Measurements from ENCODE around the gene LMO1.

The LMO1 gene

DNA sequence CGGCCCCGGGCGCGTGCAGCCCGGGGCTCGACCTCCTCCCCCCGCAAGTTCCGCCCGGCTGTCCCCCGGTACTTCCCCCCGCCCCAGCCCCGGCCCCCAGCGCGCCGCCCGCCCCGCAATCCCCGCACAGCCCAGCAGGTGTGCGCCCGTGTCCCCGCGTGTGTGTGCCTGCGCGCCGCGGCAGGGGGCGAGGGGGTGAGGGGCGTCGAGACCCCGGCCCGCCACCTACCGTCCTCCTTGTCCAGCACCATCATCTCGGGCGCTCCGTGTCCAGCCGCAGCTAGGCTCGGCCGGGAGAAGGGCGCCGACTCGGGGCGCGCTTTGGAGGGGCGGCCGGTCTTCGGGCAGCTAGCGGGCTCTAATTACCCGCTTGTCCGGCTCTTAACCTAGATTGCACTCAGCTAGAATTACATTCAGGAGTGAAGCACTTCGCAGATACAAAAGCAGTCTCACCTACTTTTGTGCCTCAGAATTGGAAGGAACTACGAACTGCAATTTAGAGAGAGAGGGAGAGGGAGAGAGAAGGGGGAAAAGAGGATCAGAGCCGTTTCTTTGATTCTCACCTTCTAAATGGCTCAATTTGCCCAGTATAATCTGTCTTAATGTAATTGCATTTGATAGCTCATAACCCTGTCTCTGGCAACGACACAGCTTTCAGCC, 439 bp downstream of the LMO1 start:
- DNase-seq (ENCODE audit: low spot score): no peak

DNA sequence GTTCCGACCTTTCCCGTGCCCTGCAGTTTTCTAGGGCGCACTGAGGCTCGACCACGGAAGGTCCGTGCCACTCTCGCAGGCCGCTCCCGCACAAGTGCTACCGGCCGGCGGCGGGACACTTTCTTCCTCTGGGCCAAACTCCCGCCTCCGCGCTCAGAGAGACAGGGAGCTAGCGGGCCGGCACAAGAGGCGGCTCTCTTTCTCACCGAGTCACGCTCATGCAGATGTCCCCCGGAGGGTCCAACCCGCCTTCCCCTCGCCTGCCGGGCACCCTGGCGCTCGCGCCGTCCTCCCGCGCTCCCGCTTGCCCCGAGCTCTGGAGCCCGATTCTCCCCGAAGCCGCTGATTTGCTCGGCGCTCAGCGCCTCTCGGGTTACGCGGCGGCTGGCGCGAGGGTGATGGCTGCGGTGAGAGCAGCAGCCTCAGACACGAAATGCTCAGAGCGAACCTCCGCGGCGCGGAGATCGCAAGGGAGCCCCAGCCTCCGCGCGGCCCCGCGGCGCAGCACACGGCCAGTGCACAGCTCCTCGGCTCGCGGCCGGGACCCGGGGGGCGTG, 1.0 kb downstream of the LMO1 start:
- no peak for DNase-seq (ENCODE audit: low spot score)

DNA sequence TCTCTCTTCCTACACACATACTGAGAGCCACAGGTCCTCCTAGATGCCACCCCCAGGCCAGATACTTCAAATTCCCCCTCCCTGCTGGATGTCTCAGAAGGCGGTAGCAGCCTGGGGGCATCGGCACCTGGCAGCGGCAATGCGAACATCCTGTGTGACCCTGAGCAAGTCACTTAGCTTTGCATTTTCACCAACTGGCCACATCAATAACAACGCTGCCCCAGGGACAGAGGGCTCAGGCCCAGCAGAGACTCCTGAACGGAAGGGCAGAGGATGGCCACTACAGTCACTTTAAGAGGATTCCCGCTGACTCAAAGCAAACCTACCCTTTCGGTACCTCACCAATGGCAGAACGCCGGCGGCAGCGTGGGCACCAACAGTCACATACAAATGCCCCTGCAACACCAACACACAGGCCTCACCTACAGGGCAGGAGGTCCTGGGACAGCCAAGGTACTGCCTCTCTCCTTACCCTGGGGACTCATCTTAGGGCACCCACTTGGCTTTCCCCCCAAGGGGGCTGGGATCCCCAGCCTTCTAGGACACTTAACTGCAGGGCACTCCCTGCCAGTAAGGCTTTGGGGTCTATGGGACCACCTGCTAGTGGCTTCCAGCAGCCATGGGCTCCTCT, 1.6 kb downstream of the LMO1 start:
- no peak for DNase-seq (ENCODE audit: low spot score)

DNA sequence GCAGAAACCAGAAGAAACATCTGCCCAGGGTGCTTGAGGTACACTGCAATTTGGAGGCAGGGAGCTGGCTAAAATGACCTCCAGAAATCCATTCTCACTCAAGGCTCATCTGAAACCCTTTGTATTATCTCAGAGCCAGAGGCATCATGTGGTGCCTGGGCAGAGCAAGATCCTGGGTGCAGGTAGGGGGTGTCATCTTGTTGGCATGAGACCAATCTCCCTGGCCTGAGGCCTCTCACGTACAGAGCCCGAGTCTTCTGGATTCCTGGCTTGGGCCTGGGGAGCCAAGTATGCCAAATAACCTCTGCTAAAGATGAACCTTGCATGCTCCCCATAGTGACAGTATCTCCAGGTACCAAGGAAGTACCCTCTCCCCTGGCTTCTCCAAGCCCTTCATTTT, 2.4 kb downstream of the LMO1 start:
- DNase-seq (ENCODE audit: low spot score): no peak

DNA sequence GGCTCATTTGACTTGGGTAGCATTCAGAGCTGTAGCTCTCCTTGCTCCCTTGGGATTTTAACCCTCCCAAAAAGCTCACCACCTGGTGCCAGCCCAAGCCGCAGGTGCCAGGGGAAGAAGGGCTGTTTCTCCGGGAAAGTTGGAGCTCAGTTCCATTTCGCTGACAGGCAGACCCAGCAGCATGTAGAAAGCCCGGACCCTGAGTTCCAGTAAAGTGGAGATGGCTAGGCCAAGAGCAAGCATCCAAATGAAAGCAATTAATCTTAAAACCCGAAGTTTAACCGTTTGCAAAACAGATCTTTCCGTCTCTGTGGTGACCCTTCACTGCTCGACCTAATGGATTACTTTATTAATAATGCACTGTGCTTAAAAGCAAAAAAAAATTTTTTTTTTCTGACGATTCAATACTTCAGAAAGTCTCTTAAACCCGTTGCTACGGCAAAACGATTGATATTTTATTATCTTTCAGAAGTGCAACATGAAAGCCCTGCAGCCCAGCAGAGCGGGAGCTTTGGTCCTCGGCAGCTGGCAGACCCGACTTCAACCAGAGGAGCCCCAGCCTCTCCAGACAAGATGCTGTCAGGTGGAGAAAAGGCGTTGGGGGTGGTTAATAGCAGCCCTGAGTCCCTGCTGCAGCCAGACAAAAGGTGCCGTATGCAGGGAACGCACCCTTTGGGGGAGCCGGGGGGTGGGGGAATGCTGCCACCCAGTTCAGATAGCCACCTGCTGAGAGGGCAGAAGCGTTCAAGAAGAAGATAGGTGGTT, 3.3 kb downstream of the LMO1 start:
- DNase-seq (ENCODE audit: low spot score): no peak

DNA sequence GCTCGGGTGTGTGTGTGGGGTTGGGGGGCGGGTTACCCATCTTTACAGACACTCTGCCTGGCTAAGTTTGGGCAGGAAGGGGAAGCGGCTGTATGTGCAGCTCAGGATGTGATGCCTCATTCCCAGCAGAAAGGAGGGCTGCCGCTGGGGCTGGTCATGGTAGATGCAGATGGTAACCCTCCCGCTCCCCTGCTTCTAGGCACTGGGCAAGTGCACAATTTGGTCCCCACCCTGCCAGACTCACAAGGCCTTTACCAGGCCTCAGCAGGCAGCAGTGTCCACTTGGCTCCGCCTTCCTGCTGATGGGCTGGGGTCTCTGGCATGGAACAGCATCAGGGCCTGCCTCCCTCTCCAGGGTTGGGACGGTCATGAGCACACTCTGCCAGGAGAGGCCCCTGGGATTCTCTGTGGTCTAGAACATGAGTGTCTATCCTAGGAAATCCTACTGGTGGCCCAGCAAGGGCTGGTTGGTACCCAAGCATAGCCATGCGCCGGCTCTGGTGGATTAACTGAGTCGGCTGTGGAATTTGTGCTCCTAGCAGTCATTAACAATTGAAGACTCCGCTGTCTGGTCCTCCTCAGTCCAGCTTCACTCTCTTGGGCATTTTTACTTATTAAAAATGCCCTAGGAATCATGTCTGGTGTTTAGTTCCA, 4.2 kb downstream of the LMO1 start:
- DNase-seq (ENCODE audit: low spot score): no peak

DNA sequence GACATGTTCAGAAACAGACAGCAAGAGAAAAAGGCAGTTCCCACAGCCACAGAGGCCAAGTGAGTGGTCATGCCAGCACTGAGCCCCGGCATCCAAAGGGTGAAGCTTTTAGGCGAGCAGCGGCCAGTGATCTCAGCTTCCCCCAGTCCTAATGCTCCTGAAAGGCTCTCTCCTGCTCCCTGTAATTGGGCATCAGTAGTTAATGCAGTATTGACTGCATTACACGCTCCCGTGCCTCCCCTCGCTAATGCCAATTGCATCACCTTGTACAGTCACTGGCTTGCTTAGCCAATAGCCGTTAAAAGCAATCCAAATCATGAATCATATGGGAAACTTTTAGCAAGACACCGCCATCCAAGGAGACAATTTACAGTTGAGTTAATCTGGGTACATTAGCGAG, 4.9 kb downstream of the LMO1 start:
- DNase-seq (ENCODE audit: low spot score): no peak

DNA sequence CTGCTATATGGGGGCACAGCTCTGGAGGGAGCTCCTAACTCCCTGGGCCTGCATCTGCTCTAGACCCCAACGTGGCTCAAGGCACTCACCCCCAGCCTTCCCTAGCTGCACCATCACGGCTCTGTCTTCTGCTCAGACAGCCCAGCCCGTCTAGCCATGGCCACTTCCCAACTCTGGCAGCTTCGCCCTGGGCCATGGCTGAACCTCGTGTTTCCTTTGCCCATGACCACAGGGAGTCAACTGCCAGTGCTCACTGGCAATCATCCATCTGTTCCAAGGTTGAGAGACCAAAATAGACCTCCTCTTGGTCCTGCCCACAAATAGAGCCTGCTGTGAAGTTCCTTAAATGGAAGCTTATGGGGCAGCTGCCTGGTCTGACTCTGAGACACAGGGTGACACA, 5.4 kb downstream of the LMO1 start:
- DNase-seq (ENCODE audit: low spot score): peak; percentile 74

DNA sequence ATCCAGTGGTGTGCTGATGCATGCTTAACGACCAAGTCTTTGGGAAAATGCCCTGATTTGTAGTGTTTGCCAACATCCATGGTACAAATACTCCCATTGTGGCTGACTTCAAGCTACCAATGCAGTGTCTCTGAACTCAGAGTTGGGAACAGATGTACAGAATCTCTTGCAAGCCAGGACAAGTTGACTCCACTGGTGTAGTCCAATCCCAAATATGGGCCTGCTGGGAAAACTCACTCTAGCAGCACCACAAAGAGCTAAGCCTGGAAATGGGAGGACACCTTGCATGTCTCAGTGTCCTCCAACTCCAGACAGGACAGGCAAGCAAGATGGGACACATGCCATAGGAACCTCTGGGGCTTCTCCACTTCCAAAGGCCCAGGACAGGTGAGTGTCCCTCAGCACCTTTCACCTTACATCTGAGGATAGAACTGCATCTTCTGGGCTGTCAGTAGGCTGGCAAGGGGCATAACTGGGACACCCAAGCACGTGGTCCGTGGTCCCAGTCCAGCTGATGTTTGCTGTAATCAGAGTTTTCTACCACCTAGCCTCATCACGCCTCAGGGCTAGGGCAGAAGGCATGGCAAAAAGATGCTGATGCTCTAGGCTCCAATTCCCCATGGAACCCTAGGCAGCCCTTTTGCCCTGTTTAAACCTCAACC, 6.5 kb downstream of the LMO1 start:
- DNase-seq (ENCODE audit: low spot score): peak; percentile 76

DNA sequence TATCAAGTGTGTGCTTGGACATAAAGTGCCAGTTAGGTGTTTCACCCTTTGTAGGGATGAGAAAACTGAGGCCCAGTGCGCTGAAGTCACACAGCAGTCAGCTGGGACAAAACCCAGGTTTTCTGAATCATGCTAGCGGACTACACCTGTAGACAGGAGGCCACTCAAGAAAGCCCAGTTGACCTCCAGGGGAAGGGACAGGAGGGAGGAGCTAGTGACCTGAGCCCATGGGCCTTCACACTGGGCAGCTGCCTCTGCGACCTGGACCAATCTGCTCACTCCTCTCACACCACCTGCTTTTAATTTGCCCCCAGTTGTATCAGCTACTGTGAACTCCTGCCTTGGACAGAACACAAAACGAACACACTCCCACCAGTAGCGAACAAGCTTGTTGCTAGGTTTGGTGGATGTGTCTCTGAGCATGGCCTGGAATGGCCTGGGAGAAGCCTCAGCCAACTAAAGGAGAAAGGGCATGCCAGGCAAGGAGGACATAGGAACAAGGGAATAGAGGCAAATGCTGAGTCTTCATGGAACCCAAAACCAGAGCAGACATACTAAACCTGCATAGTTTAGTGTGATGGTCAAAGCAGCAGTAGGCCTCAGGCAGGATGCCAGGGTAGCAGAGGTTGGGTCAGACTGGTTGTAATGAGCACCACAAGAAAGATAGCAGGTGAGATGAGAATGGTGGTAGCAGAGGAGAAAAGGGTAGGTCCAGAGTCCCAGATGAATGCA, 7.2 kb downstream of the LMO1 start:
- DNase-seq (ENCODE audit: low spot score): no peak

DNA sequence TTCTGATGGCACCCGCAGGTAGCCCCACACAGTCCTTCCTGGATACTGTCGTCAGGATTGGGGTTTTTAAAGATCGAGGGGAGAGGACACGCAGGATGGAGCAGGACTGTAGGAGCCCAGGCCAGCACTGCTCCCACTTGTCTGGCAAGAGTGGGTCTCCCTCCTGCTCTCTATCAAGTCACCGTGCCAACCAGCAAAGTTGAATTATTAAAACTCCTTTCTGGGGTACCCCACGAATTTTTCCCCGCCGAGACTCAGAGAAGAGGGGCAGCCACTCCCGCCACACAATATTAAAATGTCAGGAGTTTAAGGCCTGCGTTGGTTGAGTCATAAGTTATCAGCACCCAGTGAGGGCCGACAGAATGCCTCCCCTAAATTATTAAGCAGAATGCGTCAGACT, 10.1 kb downstream of the LMO1 start:
- DNase-seq (ENCODE audit: low spot score): no peak

DNA sequence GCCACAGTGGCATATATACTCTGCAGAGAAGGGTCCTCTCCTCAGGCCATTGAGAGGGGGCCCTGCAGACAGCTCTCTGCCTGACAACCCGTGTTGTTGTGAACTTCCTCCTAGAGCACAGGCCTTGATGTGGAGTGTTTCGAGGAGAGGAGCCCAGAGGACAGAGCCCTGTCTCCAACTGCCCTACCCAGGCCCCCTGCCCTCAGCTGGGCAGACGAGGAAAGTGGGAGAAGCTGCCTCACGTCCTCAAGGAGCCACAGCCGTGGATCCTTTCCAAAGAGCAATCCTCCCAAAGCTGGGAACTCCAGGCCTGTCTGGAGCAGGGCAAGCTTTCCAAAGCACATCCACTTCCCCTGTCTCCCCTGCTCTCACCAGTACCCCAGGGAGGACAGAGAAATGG, 10.7 kb downstream of the LMO1 start:
- DNase-seq (ENCODE audit: low spot score): no peak

DNA sequence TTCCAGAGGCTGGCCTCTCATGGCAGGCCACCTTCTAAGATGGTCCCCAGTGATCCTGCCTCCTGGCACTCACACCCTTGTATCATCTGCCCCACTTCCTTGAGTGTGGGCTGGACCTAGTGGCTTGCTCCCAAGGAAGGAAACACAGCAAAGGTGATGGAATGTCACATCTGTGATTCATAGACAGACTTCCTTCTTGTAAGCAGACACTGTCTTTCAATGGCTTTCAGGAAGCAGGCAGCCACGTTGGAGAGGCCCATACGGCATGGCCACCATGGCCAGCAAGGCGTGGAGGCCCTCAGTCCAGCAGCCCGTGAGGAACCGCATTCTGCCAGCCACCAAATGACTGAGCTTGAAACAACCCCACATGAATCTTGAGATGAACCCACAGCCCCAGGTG, 11.3 kb downstream of the LMO1 start:
- no peak for DNase-seq (ENCODE audit: low spot score)

DNA sequence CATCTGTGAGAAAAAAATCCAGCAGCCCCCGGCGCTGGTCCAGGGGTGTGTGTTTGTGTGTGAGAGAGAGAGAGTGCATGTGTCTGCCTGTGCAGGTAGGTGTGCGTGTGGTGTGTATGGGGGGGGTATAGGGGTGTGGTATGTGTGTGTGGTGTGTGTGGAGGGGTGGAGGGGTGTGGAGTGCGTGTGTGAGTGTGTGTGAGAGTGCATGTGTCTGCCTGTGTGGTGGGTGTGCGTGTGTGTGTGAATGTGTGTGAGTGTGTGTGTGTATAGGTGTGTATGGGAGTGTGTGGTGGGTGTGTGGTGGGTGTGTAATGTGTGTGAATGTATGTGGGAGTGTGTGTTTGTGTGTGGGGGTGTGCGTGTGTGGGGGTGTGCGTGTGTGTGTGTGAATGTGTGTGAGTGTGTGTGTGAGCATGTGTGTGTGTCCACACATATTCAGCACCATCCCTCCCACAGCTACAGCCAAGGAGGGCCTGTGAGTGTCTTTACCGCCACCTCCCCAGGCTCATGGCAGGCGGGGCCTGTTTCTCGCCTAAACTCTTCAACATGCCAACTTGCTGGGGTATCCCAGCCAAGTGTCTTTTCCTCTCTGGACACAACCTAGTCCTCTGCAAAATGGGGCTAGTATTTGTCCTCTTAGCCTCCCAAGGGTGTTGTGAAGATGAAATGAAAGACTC, 11.9 kb downstream of the LMO1 start:
- DNase-seq (ENCODE audit: low spot score): no peak

DNA sequence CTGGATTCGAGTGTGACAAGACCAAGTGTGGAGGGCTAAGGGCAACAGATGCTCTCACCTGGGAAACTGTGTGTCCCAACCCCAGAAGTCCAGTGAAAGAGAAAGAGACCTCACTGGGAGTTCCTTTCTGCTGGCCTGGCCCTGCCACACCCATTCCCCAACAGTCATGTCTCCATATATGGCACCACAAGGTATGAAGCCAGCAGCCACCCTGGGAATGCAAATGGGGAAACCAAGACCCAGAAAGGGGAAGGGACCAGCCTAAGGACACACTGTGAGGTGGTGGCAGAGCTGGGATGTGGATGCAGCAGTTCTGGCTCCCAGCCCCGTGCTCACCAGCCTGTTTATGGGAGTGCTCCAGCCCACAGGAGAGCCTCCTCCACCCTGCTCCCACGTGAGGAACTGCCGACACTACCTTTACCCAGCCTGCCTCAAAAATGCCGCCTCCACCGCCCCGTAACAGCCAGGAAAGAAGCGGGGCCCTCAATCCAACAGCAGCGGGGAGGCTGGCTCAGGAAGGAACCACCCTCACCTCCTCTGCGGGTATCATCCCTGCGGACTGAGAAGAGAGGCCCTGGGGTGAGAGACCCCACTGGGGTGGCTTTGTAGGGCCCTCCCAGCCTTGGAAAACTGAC, 12.6 kb downstream of the LMO1 start:
- DNase-seq (ENCODE audit: low spot score): no peak

DNA sequence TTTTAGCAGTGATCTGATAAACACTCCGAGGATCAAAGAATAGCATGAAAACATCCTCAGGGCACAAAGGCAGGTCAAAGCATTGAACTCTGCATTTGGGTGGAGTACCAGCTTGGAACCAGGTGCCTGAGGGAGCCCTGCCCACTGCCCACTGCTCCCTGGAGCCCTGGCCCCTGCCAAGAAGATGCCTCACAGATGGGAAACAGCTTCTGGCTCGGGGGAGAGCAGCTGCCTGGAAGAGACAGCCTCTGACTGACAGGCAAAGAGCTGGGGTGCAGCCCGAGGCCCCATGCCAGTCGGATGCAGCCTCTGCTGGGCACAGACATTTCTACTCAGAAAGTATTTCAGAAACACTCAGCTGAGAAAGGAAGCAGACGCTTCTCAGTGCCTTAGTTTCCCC, 13.2 kb downstream of the LMO1 start:
- DNase-seq (ENCODE audit: low spot score): no peak

DNA sequence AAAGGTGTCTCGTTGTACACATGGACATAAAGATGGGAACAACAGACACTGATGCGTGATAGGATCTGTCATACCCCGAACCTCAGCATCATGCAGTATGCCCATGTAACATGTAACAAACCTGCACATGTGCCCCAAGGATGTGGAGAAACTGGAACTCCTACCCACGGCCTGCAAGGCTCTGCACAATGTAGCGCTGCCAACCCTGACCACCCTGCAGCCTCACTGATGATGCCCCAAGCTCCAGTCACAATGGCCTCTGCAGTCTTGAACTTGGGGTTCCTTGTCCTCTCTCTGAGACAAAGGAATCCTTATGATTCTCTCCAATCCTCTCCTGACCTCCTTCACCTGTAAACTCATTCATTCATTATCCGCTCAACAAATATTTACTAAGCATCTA, 14.2 kb downstream of the LMO1 start:
- DNase-seq (ENCODE audit: low spot score): no peak

DNA sequence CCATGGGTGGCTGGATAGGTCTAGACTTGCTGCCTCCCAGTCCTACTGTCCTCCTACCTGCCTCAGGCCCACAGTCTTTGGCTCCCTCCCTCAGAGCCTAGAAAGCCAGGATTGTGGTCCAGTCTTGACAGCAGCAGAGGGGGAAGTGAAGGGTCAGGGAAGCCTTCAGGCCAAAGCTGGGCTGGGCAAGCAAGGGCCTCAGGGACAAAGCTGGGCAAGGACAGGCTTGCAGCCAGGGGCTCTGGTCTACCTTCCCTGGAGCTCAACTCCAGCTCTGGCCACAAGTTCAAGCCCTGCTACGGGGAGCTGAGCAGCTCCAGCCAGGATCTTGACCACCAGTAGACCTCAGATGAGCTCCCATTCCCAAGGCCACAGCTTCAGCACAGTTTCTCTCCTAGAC, 14.9 kb downstream of the LMO1 start:
- DNase-seq (ENCODE audit: low spot score): no peak

DNA sequence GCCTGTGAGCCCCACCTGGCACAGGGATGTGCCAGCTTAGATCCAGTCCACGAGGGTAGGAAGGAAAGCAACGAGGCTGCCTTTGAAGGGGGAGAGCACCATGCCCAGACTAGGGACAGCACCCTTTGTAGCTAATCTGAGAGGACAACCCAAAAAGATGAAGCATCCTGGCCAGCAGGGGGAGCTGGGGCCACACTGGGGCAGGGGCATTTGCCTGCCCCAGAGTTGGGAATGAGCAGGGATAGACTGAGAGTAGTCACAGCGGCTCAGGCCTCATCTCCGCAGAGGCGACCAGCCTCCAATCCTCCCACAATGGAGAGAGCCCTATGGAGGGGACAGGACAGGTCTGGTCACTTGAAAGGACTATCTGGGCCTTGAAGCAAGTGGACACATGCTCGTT, 16.4 kb downstream of the LMO1 start:
- no peak for DNase-seq (ENCODE audit: low spot score)

DNA sequence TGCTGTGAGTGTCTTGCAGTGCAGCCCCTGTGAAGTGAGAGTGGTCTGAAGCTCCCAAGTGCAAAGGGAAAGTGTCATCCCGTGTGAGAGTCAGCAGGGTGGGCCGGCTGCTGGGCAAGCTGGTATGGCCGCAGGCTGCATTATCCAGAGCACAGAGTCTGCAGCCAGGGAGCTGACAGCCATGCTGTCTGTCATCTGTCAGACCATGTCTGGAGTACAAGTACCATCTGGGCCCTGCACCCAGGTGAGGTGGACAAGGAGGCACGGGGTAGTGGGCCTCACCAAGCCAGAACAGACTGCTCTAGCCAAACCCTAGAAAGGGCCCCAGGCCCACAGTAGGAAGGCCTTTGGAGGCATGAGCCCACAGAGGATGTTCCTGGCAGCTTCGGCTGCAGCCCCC, 20.2 kb downstream of the LMO1 start:
- no peak for DNase-seq (ENCODE audit: low spot score)
